Hepatocyte (in vitro differentiated cells): ENCODE data around the gene CKLF. TPM values are rescaled to one million over a fixed set of nuclear protein-coding genes. Genes with fewer than 3 reads are reported as not detected.

Experiments used
- DNase-seq: peaks from one replicate; pipeline ENCODE4 v3.0.0-alpha.2; 2016; ENCODE audit warnings: low spot score
- H2AFZ ChIP-seq: fragments of 200-600 bp; sonication (generic); 2 replicates; pipeline ENCODE4 v1.6.0; 2016; ENCODE audit warnings: antibody characterized with exemption, mild to moderate bottlenecking
- H3K27ac ChIP-seq: fragments of 200-600 bp; sonication (generic); 2 replicates; pipeline ENCODE4 v1.5.1; 2016; ENCODE audit warnings: mild to moderate bottlenecking
- H3K27me3 ChIP-seq: fragments of 200-600 bp; sonication (generic); 2 replicates; pipeline ENCODE4 v1.6.1; 2016
- H3K36me3 ChIP-seq: fragments of 200-600 bp; sonication (generic); replicated peaks from 2 replicates; pipeline ENCODE4 v1.5.1; 2016; ENCODE audit warnings: low read depth; ENCODE audit not compliant: insufficient read depth
- H3K4me1 ChIP-seq: fragments of 200-600 bp; sonication (generic); 2 replicates; pipeline ENCODE4 v1.5.1; 2016; ENCODE audit warnings: mild to moderate bottlenecking, moderate library complexity; ENCODE audit not compliant: insufficient read depth
- H3K4me2 ChIP-seq: fragments of 200-600 bp; sonication (generic); 2 replicates; pipeline ENCODE4 v1.6.0; 2016
- H3K4me3 ChIP-seq: fragments of 200-600 bp; sonication (generic); 2 replicates; pipeline ENCODE4 v1.5.1; 2016; ENCODE audit warnings: mild to moderate bottlenecking
- H3K79me2 ChIP-seq: fragments of 200-600 bp; sonication (generic); 2 replicates; pipeline ENCODE4 v1.6.0; 2017; ENCODE audit warnings: mild to moderate bottlenecking
- H3K9me2 ChIP-seq: fragments of 200-600 bp; sonication (generic); replicated peaks from 2 replicates; pipeline ENCODE4 v1.6.0; 2017; ENCODE audit warnings: mild to moderate bottlenecking; ENCODE audit not compliant: insufficient read depth
- H3K9me3 ChIP-seq: fragments of 200-600 bp; sonication (generic); 2 replicates; pipeline ENCODE4 v1.5.1; 2016; ENCODE audit warnings: low read depth, mild to moderate bottlenecking
- H4K20me1 ChIP-seq: fragments of 200-600 bp; sonication (generic); 2 replicates; pipeline ENCODE4 v1.6.0; 2016; ENCODE audit warnings: mild to moderate bottlenecking; ENCODE audit not compliant: insufficient read depth, poor library complexity, severe bottlenecking
- EZH2 ChIP-seq: fragments of 200-600 bp; sonication (generic); IDR thresholded peaks from 2 replicates; pipeline ENCODE4 v1.6.1; 2016; ENCODE audit warnings: antibody characterized with exemption, mild to moderate bottlenecking, borderline replicate concordance
- EZH2phosphoT487 ChIP-seq: fragments of 200-600 bp; sonication (generic); IDR thresholded peaks from one replicate; pipeline ENCODE4 v1.6.1; 2018; ENCODE audit warnings: antibody characterized with exemption, mild to moderate bottlenecking, low read depth, moderate library complexity; ENCODE audit not compliant: unreplicated experiment, severe bottlenecking
- WGBS: methylation state at CpG from one replicate; pipeline ENCODE4 v1.1.6; 2016; ENCODE audit warnings: low lambda C conversion rate; ENCODE audit errors: missing lambda C conversion rate; 5-methylcytosine and 5-hydroxymethylcytosine counted together
- polyA plus RNA-seq: library from polyadenylated mRNA; unstranded; fragments of >200 nt; fragmentation: Nextera tagmentation; extraction: Ambion mirVana; gene quantifications from 2 replicates; pipeline ENCODE4 v1.2.1, GENCODE V29; 2016
- total RNA-seq: library from RNA; depleted of rRNA; stranded (reverse); fragments of >200 nt; gene quantifications from 2 replicates; pipeline ENCODE4 v1.2.3, GENCODE V29; 2014
- TF ChIP-seq, protein P1 (sequence below): fragments of 200-600 bp; sonication (generic); IDR thresholded peaks from 2 replicates; pipeline ENCODE4 v1.5.1; 2016; ENCODE audit warnings: antibody characterized with exemption, mild to moderate bottlenecking; ENCODE audit not compliant: poor library complexity

CKLF gene
- total and polyA plus RNA-seq, 2 experiments from 2014 or later = 39.9 to 53.5 TPM

DNA sequence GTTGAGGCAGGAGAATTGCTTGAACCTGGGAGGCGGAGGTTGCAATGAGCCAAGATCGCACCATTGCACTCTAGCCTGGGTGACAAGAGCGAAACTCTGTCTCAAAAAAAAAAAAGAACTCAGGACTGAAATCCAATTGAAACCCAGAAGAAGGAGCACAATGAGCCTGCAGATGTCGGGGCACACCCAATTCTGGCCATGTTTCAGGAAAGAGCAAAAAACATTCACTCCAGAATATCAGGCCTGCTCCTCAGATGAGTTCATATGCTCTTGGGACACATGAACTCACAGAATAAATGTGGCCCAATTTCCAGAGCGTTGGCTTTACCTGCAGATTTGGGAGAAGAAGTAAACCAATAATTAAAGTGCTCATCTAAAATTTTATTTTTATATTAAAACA is 23.9 kb downstream of the CKLF start:
- H4K20me1 ChIP-seq = no peaks in the 10 kb centered on the region
- H3K36me3 ChIP-seq = no peaks in the 10 kb centered on the region
- H3K4me3 ChIP-seq = no peak overlapping the region
- DNase-seq = no peak
- H3K27me3 ChIP-seq = peaks cover 23% of the 10 kb centered on the region
- no peaks in the 10 kb centered on the region for H3K9me2 ChIP-seq
- WGBS = 95% methylated on average over 5 of the region's 5 CpGs
- no peaks in the 10 kb centered on the region for H3K4me1 ChIP-seq
- no peak overlapping the region for H3K4me2 ChIP-seq
- H3K79me2 ChIP-seq = no peaks in the 10 kb centered on the region
- H2AFZ ChIP-seq = no peak overlapping the region
- TF ChIP-seq EZH2phosphoT487 = no peak
- TF ChIP-seq EZH2 = no peak
- TF ChIP-seq, protein P1, sequence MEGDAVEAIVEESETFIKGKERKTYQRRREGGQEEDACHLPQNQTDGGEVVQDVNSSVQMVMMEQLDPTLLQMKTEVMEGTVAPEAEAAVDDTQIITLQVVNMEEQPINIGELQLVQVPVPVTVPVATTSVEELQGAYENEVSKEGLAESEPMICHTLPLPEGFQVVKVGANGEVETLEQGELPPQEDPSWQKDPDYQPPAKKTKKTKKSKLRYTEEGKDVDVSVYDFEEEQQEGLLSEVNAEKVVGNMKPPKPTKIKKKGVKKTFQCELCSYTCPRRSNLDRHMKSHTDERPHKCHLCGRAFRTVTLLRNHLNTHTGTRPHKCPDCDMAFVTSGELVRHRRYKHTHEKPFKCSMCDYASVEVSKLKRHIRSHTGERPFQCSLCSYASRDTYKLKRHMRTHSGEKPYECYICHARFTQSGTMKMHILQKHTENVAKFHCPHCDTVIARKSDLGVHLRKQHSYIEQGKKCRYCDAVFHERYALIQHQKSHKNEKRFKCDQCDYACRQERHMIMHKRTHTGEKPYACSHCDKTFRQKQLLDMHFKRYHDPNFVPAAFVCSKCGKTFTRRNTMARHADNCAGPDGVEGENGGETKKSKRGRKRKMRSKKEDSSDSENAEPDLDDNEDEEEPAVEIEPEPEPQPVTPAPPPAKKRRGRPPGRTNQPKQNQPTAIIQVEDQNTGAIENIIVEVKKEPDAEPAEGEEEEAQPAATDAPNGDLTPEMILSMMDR = no peak
- no peaks in the 10 kb centered on the region for H3K9me3 ChIP-seq
- H3K27ac ChIP-seq = no peak overlapping the region

DNA sequence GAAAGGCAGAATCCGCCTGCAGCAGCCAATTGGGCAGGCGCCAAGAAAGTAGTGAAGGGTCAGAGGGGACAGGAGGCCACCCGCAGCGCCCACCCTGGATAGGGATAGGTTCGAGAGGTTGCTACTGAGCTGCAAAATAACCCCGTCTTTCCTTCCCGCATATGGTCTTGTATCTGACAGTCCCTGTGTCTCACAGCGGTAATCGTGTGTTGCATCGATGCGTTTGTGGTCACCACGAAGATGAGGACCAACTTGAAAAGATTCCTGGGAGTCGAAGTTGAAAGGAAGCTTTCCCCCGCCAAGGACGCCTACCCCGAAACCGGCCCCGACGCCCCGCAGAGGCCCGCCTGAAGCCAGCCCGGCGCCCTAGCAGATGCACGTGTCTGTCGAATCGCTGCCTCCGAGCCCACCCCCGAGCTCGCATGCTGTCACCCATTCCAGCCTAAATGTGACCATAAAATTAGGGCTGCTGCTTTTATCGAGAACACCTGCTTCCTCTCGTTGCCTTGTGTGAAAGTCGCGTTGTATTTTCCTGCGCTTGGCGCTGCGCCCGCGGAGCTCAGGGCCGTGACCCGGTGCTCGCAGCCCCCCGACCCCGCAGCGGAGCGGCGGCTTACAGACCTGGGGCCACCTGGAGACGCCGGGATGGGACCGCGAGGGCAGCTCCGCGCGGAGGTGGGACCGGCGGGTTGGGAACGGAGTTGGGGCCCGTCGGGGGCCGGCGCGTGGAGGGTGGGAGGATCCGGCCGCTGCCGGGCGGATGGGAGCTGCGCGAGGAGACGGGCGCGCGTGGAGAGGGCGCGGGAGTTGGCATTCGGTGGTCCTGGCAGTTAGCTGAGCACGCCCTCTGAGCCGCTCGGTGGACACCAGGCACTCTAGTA is 26.5 kb downstream of the CKLF start, which contains the start of gene CMTM2:
TSS of gene CMTM2 (plus strand) at position 813 of the 881 bp plus-strand sequence. CDS start 145 bp downstream, outside the sequence.
- no peaks in the 10 kb centered on the region for H3K36me3 ChIP-seq
- H3K4me1 ChIP-seq = no peaks in the 10 kb centered on the region
- no peak within 1 kb of the TSS for H2AFZ ChIP-seq
- no peak for DNase-seq
- no peaks in the 10 kb centered on the region for H3K9me2 ChIP-seq
- peak within 1 kb of the TSS; percentile 78 for H3K4me2 ChIP-seq
- H4K20me1 ChIP-seq = no peaks in the 10 kb centered on the region
- no peaks in the 10 kb centered on the region for H3K79me2 ChIP-seq
- no peak within 1 kb of the TSS for H3K4me3 ChIP-seq
- H3K27ac ChIP-seq = no peak within 1 kb of the TSS
- peak; percentile 86 for TF ChIP-seq EZH2
- TF ChIP-seq, protein P1 = no peak
- WGBS = 44% methylated on average over 60 of the region's 77 CpGs
- peaks cover 23% of the 10 kb centered on the region for H3K27me3 ChIP-seq
- no peaks in the 10 kb centered on the region for H3K9me3 ChIP-seq

DNA sequence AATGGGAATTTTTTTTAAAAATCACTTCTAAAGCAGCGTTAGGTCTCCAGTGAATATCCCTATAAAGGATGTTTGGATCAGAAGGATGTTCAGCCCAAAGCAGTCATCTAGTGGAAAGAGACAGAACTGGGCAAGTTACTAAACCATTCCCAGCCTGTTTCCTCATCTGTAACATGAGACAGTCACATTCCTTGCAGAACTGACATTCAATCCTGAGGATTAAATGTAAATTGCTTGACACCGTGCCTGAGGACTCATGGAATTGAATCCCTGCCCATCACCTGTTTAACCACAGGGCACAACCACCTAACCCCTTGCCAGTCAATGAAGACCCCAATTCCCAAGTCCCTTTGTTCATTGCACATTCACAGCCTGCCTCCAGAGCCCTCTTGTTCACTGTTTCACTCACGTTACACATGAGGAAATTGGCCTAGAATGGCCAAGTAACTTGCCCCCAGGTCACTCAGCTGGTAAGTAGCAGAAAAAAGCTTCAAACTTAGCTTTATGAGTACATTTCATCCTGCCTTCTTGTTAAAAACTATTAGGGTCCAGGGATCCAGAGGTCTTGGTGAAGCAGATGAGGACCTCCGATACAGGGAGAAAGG is 28.3 kb downstream of the CKLF start:
- no peaks in the 10 kb centered on the region for H3K4me1 ChIP-seq
- H3K27me3 ChIP-seq = peaks cover 23% of the 10 kb centered on the region
- H3K27ac ChIP-seq = no peak overlapping the region
- H3K79me2 ChIP-seq = no peaks in the 10 kb centered on the region
- H3K36me3 ChIP-seq = no peaks in the 10 kb centered on the region
- TF ChIP-seq EZH2 = no peak
- TF ChIP-seq, protein P1 = peak; percentile 15
- DNase-seq = no peak
- H2AFZ ChIP-seq = no peak overlapping the region
- H4K20me1 ChIP-seq = no peaks in the 10 kb centered on the region
- no peaks in the 10 kb centered on the region for H3K9me3 ChIP-seq
- 63% methylated on average over 4 of the region's 4 CpGs for WGBS
- H3K4me3 ChIP-seq = no peak overlapping the region
- no peak overlapping the region for H3K4me2 ChIP-seq
- no peaks in the 10 kb centered on the region for H3K9me2 ChIP-seq
